ENCODE data around the gene ZNF549. TPM values are rescaled to one million over a fixed set of nuclear protein-coding genes. Genes with fewer than 3 reads are reported as not detected.
A peak's percentile ranks its signal among the peaks of the same experiment; 100 is the strongest.

Gene ZNF549
- total and polyA plus RNA-seq, 2 of the 13 experiments (the other 11 are each of a cell fraction or from before 2014, with no cell fraction given), result 2.8 to 6.4 TPM

- no peak for TF ChIP-seq NFE2 (CRISPR knock-in tag; IDR thresholded peaks at IDR 0.05)
- TF ChIP-seq RORA (CRISPR knock-in tag; IDR thresholded peaks at IDR 0.05), result no peak
- TF ChIP-seq ZNF513 (CRISPR knock-in tag; conservative IDR thresholded peaks at IDR 0.05), result no peak
- no peak for TF ChIP-seq ZBTB4 (CRISPR knock-in tag; IDR thresholded peaks at IDR 0.05; ENCODE audit: borderline replicate concordance)
- no peak for TF ChIP-seq JARID2 (CRISPR knock-in tag; IDR thresholded peaks at IDR 0.05; ENCODE audit: insufficient replicate concordance)
- TF ChIP-seq YEATS4 (CRISPR knock-in tag; IDR thresholded peaks at IDR 0.05; ENCODE audit: borderline replicate concordance), result peak; percentile 81; the same call in 1 of the 2 replicates
- TF ChIP-seq ZNF660 (CRISPR knock-in tag; IDR thresholded peaks at IDR 0.05; ENCODE audit: borderline replicate concordance, low read depth), result no peak
- TF ChIP-seq ZBTB10 (CRISPR knock-in tag; IDR thresholded peaks at IDR 0.05; ENCODE audit: borderline replicate concordance), result no peak
- TF ChIP-seq HDAC6 (IDR thresholded peaks at IDR 0.05; ENCODE audit: low read depth, low read length), result no peak
- TF ChIP-seq ERF (CRISPR knock-in tag; IDR thresholded peaks at IDR 0.05), result no peak
- peak; percentile 93 for TF ChIP-seq ASH2L (IDR thresholded peaks at IDR 0.05; ENCODE audit: insufficient read length, low read depth, low read length)
- no peak for TF ChIP-seq ZNF616 (CRISPR knock-in tag; IDR thresholded peaks at IDR 0.05; ENCODE audit: low read depth)
- TF ChIP-seq ZNF234 (CRISPR knock-in tag; conservative IDR thresholded peaks at IDR 0.05), result no peak
- TF ChIP-seq, protein P1, sequence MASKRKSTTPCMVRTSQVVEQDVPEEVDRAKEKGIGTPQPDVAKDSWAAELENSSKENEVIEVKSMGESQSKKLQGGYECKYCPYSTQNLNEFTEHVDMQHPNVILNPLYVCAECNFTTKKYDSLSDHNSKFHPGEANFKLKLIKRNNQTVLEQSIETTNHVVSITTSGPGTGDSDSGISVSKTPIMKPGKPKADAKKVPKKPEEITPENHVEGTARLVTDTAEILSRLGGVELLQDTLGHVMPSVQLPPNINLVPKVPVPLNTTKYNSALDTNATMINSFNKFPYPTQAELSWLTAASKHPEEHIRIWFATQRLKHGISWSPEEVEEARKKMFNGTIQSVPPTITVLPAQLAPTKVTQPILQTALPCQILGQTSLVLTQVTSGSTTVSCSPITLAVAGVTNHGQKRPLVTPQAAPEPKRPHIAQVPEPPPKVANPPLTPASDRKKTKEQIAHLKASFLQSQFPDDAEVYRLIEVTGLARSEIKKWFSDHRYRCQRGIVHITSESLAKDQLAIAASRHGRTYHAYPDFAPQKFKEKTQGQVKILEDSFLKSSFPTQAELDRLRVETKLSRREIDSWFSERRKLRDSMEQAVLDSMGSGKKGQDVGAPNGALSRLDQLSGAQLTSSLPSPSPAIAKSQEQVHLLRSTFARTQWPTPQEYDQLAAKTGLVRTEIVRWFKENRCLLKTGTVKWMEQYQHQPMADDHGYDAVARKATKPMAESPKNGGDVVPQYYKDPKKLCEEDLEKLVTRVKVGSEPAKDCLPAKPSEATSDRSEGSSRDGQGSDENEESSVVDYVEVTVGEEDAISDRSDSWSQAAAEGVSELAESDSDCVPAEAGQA (IDR thresholded peaks at IDR 0.05; ENCODE audit: low read depth), result 0 out of 2 replicates have a peak, but pooled peaks have one; percentile 8
- TF ChIP-seq, protein P1 (CRISPR knock-in tag; IDR thresholded peaks at IDR 0.05; ENCODE audit: borderline replicate concordance), result no peak
These were observed 51.5 kb downstream of the ZNF549 start, which contains the start of gene ZNF416 (continued) for GRCh38 chr19:57578487-57579205.

Measured in HepG2 (cell line).